HCT116 (cell line): Measurements from ENCODE around the gene NAMPT. TPM values are rescaled to one million over a fixed set of nuclear protein-coding genes. Genes with fewer than 3 reads are reported as not detected.

ENCODE experiments used
- ATAC-seq: fragments of 200-7000 bp; cut with Tn5 transposase; 2 replicates; pipeline ENCODE4 v1.9.1; 2020; ENCODE audit warnings: mild to moderate bottlenecking, moderate library complexity
- BruUV-seq: library from RNA; stranded (reverse); fragments of 400-500 nt; replicated peaks from 2 replicates; lab custom pipeline; 2021; lab: Mats Ljungman, UMichigan
- CTCF ChIA-PET: fragments of 300-600 bp; sonication (Branson Sonifier 250); formaldehyde crosslinking; loops from one replicate; lab custom pipeline; 2021; ENCODE audit warnings: antibody characterized with exemption; lab: Charles Lee
- POLR2A ChIA-PET: fragments of 300-600, 350-600 bp; sonication (Branson Sonifier 250); formaldehyde crosslinking; loops from one replicate; lab custom pipeline; 2021; ENCODE audit warnings: antibody characterized with exemption; lab: Charles Lee
- RAD21 ChIA-PET, 2 experiments: fragments of 300-600 bp; sonication (Branson Sonifier 250); formaldehyde crosslinking; loops; one replicate each; lab custom pipeline; 2023; ENCODE audit warnings: low total read pairs in 2 of 2; ENCODE audit not compliant: uncharacterized antibody in 2 of 2, unreplicated experiment in 2 of 2, low non-redundant PET in 1 of 2; lab: Charles Lee
- DNase-seq: peaks from one replicate; pipeline ENCODE4 v3.0.0-alpha.2; 2010; ENCODE audit warnings: low read depth, low spot score
- H2AFZ ChIP-seq: fragments of 200-600 bp; shearing (Covaris generic), sonication (generic); 2 replicates; pipeline ENCODE4 v1.6.1; 2017; ENCODE audit warnings: low read depth, mixed run types, mixed read lengths, antibody characterized with exemption, low read length; ENCODE audit not compliant: poor library complexity, severe bottlenecking
- H3K27ac ChIP-seq: 2 replicates; pipeline ENCODE4 v1.5.1; 2012; ENCODE audit warnings: low read depth, low read length
- H3K27me3 ChIP-seq: fragments of 200-600 bp; sonication (generic); 2 replicates; pipeline ENCODE4 v1.6.1; 2016; ENCODE audit warnings: mixed run types, low read length, mixed read lengths; ENCODE audit not compliant: insufficient read depth
- H3K36me3 ChIP-seq, 2 experiments: fragments of 200-500 bp in 1 of 2; fragments of 200-600 bp in 1 of 2; sonication (Bioruptor generic) in 1 of 2; sonication (generic) in 1 of 2; 2 replicates each; pipeline versions ENCODE4 v1.5.1 to v1.6.1; 2014 to 2016; ENCODE audit warnings: low read length in 2 of 2, inconsistent platforms in 1 of 2, mixed read lengths in 1 of 2, mixed run types in 1 of 2; ENCODE audit not compliant: insufficient read depth in 2 of 2, control insufficient read depth in 1 of 2
- H3K4me1 ChIP-seq, 2 experiments: fragments of 200-600 bp in 1 of 2; sonication (generic) in 1 of 2; 2 replicates each; pipeline versions ENCODE4 v1.5.1 to v1.6.1; 2012 to 2017; ENCODE audit warnings: low read length in 2 of 2, inconsistent platforms in 1 of 2, mild to moderate bottlenecking in 1 of 2, mixed read lengths in 1 of 2, mixed run types in 1 of 2, moderate library complexity in 1 of 2; ENCODE audit not compliant: insufficient read depth in 2 of 2, control insufficient read depth in 1 of 2
- H3K4me2 ChIP-seq: fragments of 200-600 bp; sonication (generic); 2 replicates; pipeline ENCODE4 v1.6.1; 2017; ENCODE audit warnings: mixed run types, low read length, mixed read lengths
- H3K4me3 ChIP-seq, 2 experiments: fragments of 200-600 bp in 1 of 2; sonication (generic) in 1 of 2; replicated peaks in 1 of 2; 2 replicates each; pipeline ENCODE4 v1.5.1; 2011 to 2016; ENCODE audit warnings: low read length in 2 of 2, control low read depth in 1 of 2, low read depth in 1 of 2, mild to moderate bottlenecking in 1 of 2, mixed read lengths in 1 of 2, mixed run types in 1 of 2
- H3K79me2 ChIP-seq: fragments of 200-600 bp; sonication (generic); 2 replicates; pipeline ENCODE4 v1.6.1; 2017; ENCODE audit warnings: mild to moderate bottlenecking, mixed run types, low read length, moderate library complexity, mixed read lengths; ENCODE audit not compliant: insufficient read depth
- H3K9ac ChIP-seq: fragments of 200-600 bp; sonication (generic); 2 replicates; pipeline ENCODE4 v1.6.1; 2016; ENCODE audit warnings: low read length, mixed read lengths
- H3K9me2 ChIP-seq: fragments of 200-600 bp; sonication (generic), shearing (Covaris generic); 2 replicates; pipeline ENCODE4 v1.6.1; 2017; ENCODE audit warnings: mixed run types, mild to moderate bottlenecking, moderate library complexity; ENCODE audit not compliant: insufficient read depth
- H3K9me3 ChIP-seq, 2 experiments: fragments of 200-500 bp in 1 of 2; fragments of 200-600 bp in 1 of 2; sonication (Bioruptor generic) in 1 of 2; sonication (generic) in 1 of 2; 2 replicates each; pipeline ENCODE4 v1.6.1; 2014 to 2017; ENCODE audit warnings: low read length in 2 of 2, mixed read lengths in 2 of 2, inconsistent platforms in 1 of 2, low read depth in 1 of 2, mild to moderate bottlenecking in 1 of 2, mixed run types in 1 of 2, moderate library complexity in 1 of 2; ENCODE audit not compliant: control insufficient read depth in 1 of 2, insufficient read depth in 1 of 2
- H4K20me1 ChIP-seq: fragments of 200-600 bp; sonication (generic), shearing (Covaris generic); 2 replicates; pipeline ENCODE4 v1.6.1; 2017; ENCODE audit warnings: mixed run types, mild to moderate bottlenecking, moderate library complexity; ENCODE audit not compliant: insufficient read depth
- ATF3 ChIP-seq: IDR thresholded peaks from 2 replicates; pipeline ENCODE4 v1.6.1; 2012
- CBX3 ChIP-seq: IDR thresholded peaks from 2 replicates; pipeline ENCODE4 v1.6.1; 2012; ENCODE audit warnings: low read depth
- CEBPB ChIP-seq: IDR thresholded peaks from 2 replicates; pipeline ENCODE4 v1.6.1; 2012; ENCODE audit warnings: low read depth
- CTCF ChIP-seq, 3 experiments: fragments of 200-600 bp in 1 of 3; sonication (generic) in 1 of 3; IDR thresholded peaks in 2 of 3; conservative IDR thresholded peaks in 1 of 3; 2 replicates each; pipeline ENCODE4 v1.5.1; 2012 to 2017; ENCODE audit warnings: low read depth in 2 of 3, low read length in 2 of 3, antibody characterized with exemption in 1 of 3, borderline replicate concordance in 1 of 3, control low read depth in 1 of 3, mild to moderate bottlenecking in 1 of 3, mixed read lengths in 1 of 3, mixed run types in 1 of 3, moderate library complexity in 1 of 3; ENCODE audit not compliant: insufficient read depth in 1 of 3
- EGR1 ChIP-seq: IDR thresholded peaks from 2 replicates; pipeline ENCODE4 v1.6.1; 2012; ENCODE audit warnings: low read depth
- ELF1 ChIP-seq: IDR thresholded peaks from 2 replicates; pipeline ENCODE4 v1.6.1; 2012; ENCODE audit warnings: low read depth, borderline replicate concordance
- EZH2 ChIP-seq: fragments of 200-600 bp; sonication (generic); IDR thresholded peaks from 2 replicates; pipeline ENCODE4 v1.6.1; 2017; ENCODE audit warnings: antibody characterized with exemption, mixed run types
- POLR2A ChIP-seq: IDR thresholded peaks from 2 replicates; pipeline ENCODE4 v1.7.0; 2011; ENCODE audit warnings: borderline replicate concordance; ENCODE audit not compliant: insufficient read depth, insufficient read length; ENCODE audit errors: extremely low read depth
- POLR2AphosphoS5 ChIP-seq: IDR thresholded peaks from 2 replicates; pipeline ENCODE4 v1.6.1; 2011; ENCODE audit warnings: mild to moderate bottlenecking, low read depth, low read length, moderate library complexity
- RAD21 ChIP-seq: IDR thresholded peaks from 2 replicates; pipeline ENCODE4 v1.6.1; 2012; ENCODE audit warnings: low read depth, mild to moderate bottlenecking
- REST ChIP-seq: IDR thresholded peaks from 2 replicates; pipeline ENCODE4 v1.6.1; 2012; ENCODE audit warnings: low read depth
- SP1 ChIP-seq: IDR thresholded peaks from 2 replicates; pipeline ENCODE4 v1.6.1; 2012; ENCODE audit warnings: low read depth
- SRF ChIP-seq: IDR thresholded peaks from 2 replicates; pipeline ENCODE4 v1.6.1; 2012; ENCODE audit warnings: low read depth
- TCF7L2 ChIP-seq: IDR thresholded peaks from 2 replicates; pipeline ENCODE4 v1.7.0; 2011; ENCODE audit warnings: borderline replicate concordance, inconsistent platforms; ENCODE audit not compliant: insufficient read depth, insufficient read length; ENCODE audit errors: extremely low read depth
- YY1 ChIP-seq: IDR thresholded peaks from 2 replicates; pipeline ENCODE4 v1.6.1; 2011; ENCODE audit warnings: low read length, low read depth, moderate library complexity, mild to moderate bottlenecking; ENCODE audit not compliant: insufficient replicate concordance; ENCODE audit errors: extremely low read depth
- ZBTB33 ChIP-seq: IDR thresholded peaks from 2 replicates; pipeline ENCODE4 v1.6.1; 2011; ENCODE audit warnings: mild to moderate bottlenecking, low read length, moderate library complexity; ENCODE audit not compliant: insufficient replicate concordance; ENCODE audit errors: extremely low read depth
- ZFX ChIP-seq: fragments of 450-650 bp; IDR thresholded peaks from 2 replicates; pipeline ENCODE4 v1.6.1; 2017
- intact Hi-C: fragments of 100-400 bp; cut with micrococcal nuclease; formaldehyde crosslinking; loops from 2 replicates; pipeline ENCODE4 v1.10.0; 2022
- total RNA-seq: library from RNA; stranded (reverse); gene quantifications from one replicate; pipeline ENCODE4 v1.2.1, GENCODE V29; 2021; ENCODE audit not compliant: unreplicated experiment

Gene NAMPT
- total RNA-seq, 1 experiment from 2014 or later, result 113 TPM

GRCh38 chr7:106256144-106256543 lies 28.6 kb downstream of the NAMPT start:
- H2AFZ ChIP-seq, result no peak overlapping the region
- H3K9ac ChIP-seq, result no peak overlapping the region
- POLR2A ChIA-PET, result no interaction called here
- no peaks in the 10 kb centered on the region for H3K9me3 ChIP-seq
- H4K20me1 ChIP-seq, result no peaks in the 10 kb centered on the region
- DNase-seq (no peak), ATAC-seq (no peak)
- H3K9me2 ChIP-seq, result no peaks in the 10 kb centered on the region
- TF ChIP-seq CBX3, result no peak
- no peak for TF ChIP-seq ATF3
- TF ChIP-seq ZFX, result no peak
- TF ChIP-seq EGR1, result no peak
- no peak for TF ChIP-seq YY1
- no peak for TF ChIP-seq REST
- no peak for TF ChIP-seq RAD21
- TF ChIP-seq CTCF (IDR thresholded peaks at IDR 0.05 in 2 of 3, conservative IDR thresholded peaks at IDR 0.05 in 1 of 3; ENCODE audit: borderline replicate concordance in 1 of 3, insufficient read depth in 1 of 3, low read depth in 2 of 3, low read length in 2 of 3), result no peak
- TF ChIP-seq EZH2, result no peak
- TF ChIP-seq TCF7L2, result no peak
- TF ChIP-seq SRF, result no peak
- no peak for TF ChIP-seq POLR2AphosphoS5
- no peak for TF ChIP-seq ZBTB33
- no peak for TF ChIP-seq SP1
- TF ChIP-seq ELF1, result no peak
- TF ChIP-seq POLR2A, result no peak
- TF ChIP-seq CEBPB, result no peak
- BruUV-seq, result no TSS peak
- no peak overlapping the region for H3K4me2 ChIP-seq
- H3K4me3 ChIP-seq, result no peak overlapping the region
- peaks cover 28 to 49% of the 10 kb centered on the region in 2 experiments; a peak in 3 of 4 replicates for H3K36me3 ChIP-seq
- peaks cover 17% of the 10 kb centered on the region for H3K79me2 ChIP-seq
- H3K4me1 ChIP-seq, result no peaks in the 10 kb centered on the region
- intact Hi-C loops, result no loop called here
- H3K27me3 ChIP-seq, result no peaks in the 10 kb centered on the region
- H3K27ac ChIP-seq, result no peak overlapping the region
- RAD21 ChIA-PET, result no interaction called here
- CTCF ChIA-PET, result no interaction called here
